NCI-H1092 treated with DMSO at 0.1 percent for 48 hours (cell line): ENCODE measurements around the gene CUX1.
"Not testable (repeated sequence)": the region's sequence is repeated elsewhere in the genome, so short reads cannot be mapped to it uniquely, and the experiment has no call there.

ENCODE experiments used
- DNase-seq: peaks from one replicate; lab custom pipeline; 2025; lab: John Stamatoyannopoulos, UW

CUX1 gene

GRCh38 chr7:102103027-102103372, 285.6 kb downstream of the CUX1 start:
- DNase-seq, result no peak

GRCh38 chr7:102104245-102104644, 286.8 kb downstream of the CUX1 start:
- DNase-seq, result no peak

GRCh38 chr7:102106625-102107024, 289.2 kb downstream of the CUX1 start:
- no peak for DNase-seq

- no peak for DNase-seq
These were observed 290.2 kb downstream of the CUX1 start for GRCh38 chr7:102107474-102108104.

- DNase-seq, result no peak
These were observed 293.9 kb downstream of the CUX1 start for GRCh38 chr7:102111061-102112041.

GRCh38 chr7:102115181-102115580, 297.8 kb downstream of the CUX1 start:
- DNase-seq, result no peak

GRCh38 chr7:102115931-102116330, 298.5 kb downstream of the CUX1 start:
- DNase-seq, result no peak

- no peak for DNase-seq
These were observed 300.3 kb downstream of the CUX1 start for GRCh38 chr7:102117743-102118142.

- DNase-seq, result no peak
These were observed 301.8 kb downstream of the CUX1 start for GRCh38 chr7:102119213-102119651.

GRCh38 chr7:102119925-102120324, 302.5 kb downstream of the CUX1 start:
- DNase-seq, result no peak

- DNase-seq, result no peak
These were observed 303.3 kb downstream of the CUX1 start for GRCh38 chr7:102120666-102121195.

GRCh38 chr7:102122026-102122425, 304.6 kb downstream of the CUX1 start:
- DNase-seq, result no peak

- DNase-seq, result no peak
These were observed 307.7 kb downstream of the CUX1 start for GRCh38 chr7:102125127-102125596.

GRCh38 chr7:102128303-102128702, 310.9 kb downstream of the CUX1 start:
- no peak for DNase-seq

- DNase-seq, result no peak
These were observed 312.4 kb downstream of the CUX1 start for GRCh38 chr7:102129636-102130370.

GRCh38 chr7:102132209-102132752, 314.9 kb downstream of the CUX1 start:
- DNase-seq, result no peak

- no peak for DNase-seq
These were observed 321.2 kb downstream of the CUX1 start for GRCh38 chr7:102138676-102139075.

GRCh38 chr7:102140952-102141370, 323.5 kb downstream of the CUX1 start:
- no peak for DNase-seq

GRCh38 chr7:102142433-102142832, 325.0 kb downstream of the CUX1 start:
- DNase-seq, result not testable (repeated sequence)

GRCh38 chr7:102146122-102146521, 328.7 kb downstream of the CUX1 start:
- DNase-seq, result no peak

GRCh38 chr7:102147008-102147407, 329.6 kb downstream of the CUX1 start:
- DNase-seq, result no peak

GRCh38 chr7:102148799-102149198, 331.4 kb downstream of the CUX1 start:
- no peak for DNase-seq
